NB4 (cell line): Measurements from ENCODE around the gene CCDC187.

Experiments
- CTCF ChIP-seq: IDR thresholded peaks from one replicate; pipeline ENCODE4 v1.5.1; 2012; ENCODE audit warnings: low read depth, low read length
- MAX ChIP-seq: IDR thresholded peaks from 2 replicates; pipeline ENCODE4 v1.6.1; 2011; ENCODE audit warnings: low read depth, low read length
- POLR2A ChIP-seq: IDR thresholded peaks from 2 replicates; pipeline ENCODE4 v1.6.1; 2011; ENCODE audit warnings: mild to moderate bottlenecking; ENCODE audit not compliant: insufficient read length; ENCODE audit errors: extremely low read depth

DNA sequence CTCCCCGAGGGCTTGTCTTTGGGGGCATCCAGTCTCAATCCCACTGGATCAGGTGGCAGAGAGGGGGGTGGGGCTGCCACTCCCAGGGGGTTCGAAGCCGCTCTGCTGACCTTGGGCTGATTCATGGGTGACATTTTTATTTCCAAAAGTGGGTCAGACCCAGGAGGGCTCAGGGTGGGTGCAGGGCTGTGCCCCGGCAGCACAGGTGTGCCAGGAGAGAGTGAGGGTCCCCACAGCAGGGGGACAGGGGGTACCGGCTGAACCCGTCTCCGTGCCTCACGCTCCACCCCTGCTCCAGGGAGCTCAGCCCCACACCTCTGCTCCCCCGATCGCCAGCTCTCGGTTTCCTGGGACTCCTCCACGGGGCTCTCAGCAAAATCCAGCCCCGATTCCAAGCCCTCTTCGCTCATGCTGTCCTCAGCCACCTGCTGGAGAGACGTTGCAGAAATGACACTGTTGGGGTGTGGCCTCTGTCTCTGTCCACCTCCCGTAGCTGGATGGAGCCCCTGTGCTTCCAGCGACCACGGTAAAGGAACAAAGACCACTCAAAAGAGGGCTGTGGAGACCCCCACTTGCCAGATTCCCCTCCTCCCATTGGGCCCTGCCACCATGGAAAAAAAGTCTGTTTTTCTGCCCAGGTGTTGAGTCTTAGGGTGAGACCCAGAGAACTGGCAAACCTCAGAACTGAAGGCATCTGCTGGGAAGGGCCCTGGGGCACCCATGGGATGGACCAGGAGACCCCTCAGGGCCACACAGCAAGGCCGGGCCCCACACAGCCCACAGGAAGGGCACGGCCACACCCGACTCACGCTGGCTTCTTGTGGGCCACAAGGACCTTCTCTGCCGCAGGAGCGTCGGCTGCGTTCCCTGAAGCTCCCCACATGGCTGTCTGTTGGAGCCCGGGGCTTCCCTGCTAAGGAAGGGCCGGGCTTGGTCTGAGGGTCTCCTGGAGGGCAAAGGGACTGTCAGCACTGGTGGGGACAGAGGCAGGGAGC lies 47.7 kb downstream of the CCDC187 start:
- TF ChIP-seq MAX (no peak), CTCF (no peak), POLR2A (no peak)
